HepG2 (cell line): ENCODE results near the gene PPM1E.

Experiments
- FOXJ3 ChIP-seq: sonication (generic); formaldehyde crosslinking; IDR thresholded peaks from 2 replicates; pipeline ENCODE4 v1.4.0; 2020; ENCODE audit warnings: missing genetic modification reagents, mild to moderate bottlenecking, borderline replicate concordance
- HOXA3 ChIP-seq: sonication (generic); formaldehyde crosslinking; IDR thresholded peaks from 2 replicates; pipeline ENCODE4 v1.5.0; 2020; ENCODE audit warnings: missing genetic modification reagents
- NCOR1 ChIP-seq: fragments of 200-600 bp; sonication (generic); IDR thresholded peaks from 2 replicates; pipeline ENCODE4 v1.7.0; 2017; ENCODE audit warnings: antibody characterized with exemption, low read length, borderline replicate concordance
- TP53 ChIP-seq: sonication (generic); formaldehyde crosslinking; conservative IDR thresholded peaks from 2 replicates; pipeline ENCODE4 v1.4.0; 2020; ENCODE audit warnings: missing genetic modification reagents
- ZNF747 ChIP-seq: sonication (generic); formaldehyde crosslinking; IDR thresholded peaks from 2 replicates; pipeline ENCODE4 v1.8.1; 2023; ENCODE audit warnings: missing genetic modification reagents, mild to moderate bottlenecking, borderline replicate concordance

GRCh38 chr17:58786586-58787295, 31.1 kb downstream of the PPM1E start:
- no peak for TF ChIP-seq HOXA3 (CRISPR knock-in tag)
- no peak for TF ChIP-seq TP53
- TF ChIP-seq NCOR1 = no peak
- TF ChIP-seq FOXJ3 (CRISPR knock-in tag) = no peak
- no peak for TF ChIP-seq ZNF747 (CRISPR knock-in tag)
